Erythroblast (primary cell): ENCODE results near the gene NKD2.

Experiments
- GATA1 ChIP-seq: IDR thresholded peaks from 2 replicates; pipeline ENCODE4 v1.6.1; 2011; ENCODE audit warnings: low read depth, mild to moderate bottlenecking, control low read depth, low read length, moderate library complexity
- POLR2A ChIP-seq: IDR thresholded peaks from 2 replicates; pipeline ENCODE4 v1.6.1; 2011; ENCODE audit warnings: mild to moderate bottlenecking, low read length

DNA sequence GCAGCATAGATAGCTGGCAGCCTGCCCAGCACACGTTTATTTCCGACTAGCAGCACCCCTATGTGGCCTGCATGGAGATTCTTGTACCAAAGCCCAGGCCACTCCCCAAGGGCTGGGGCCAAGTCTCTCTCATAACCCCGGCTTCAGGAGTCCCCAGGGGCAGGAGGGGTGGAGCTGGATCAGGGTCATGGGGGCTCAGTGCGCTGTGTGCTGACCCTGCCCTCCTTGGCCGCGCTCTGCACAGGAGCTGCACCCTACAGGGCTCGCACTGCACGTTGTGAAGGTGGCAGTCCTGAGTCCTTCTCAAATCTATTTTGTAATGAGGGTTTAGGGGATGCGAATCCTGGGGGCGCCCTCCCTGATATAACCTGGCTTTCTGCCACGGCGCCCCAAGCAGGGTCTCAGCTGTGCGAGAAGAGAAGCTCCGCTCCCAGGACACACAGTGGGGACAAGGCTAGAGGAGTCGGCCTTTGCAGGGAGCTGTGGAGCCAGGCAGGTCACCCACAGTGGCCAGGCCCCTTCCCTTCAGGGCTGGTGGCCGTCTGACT, 28.6 kb downstream of the NKD2 start:
- TF ChIP-seq POLR2A (no peak), GATA1 (no peak)
